ENCODE results near the gene TARP.

- TF ChIP-seq CTCF (IDR thresholded peaks at IDR 0.05) = no peak
- no peak for TF ChIP-seq POLR2A (IDR thresholded peaks at IDR 0.05)
Observed at GRCh38 chr7:38321967-38322366, 48.5 kb upstream of the TARP start.
